GM21825 (cell line): ENCODE results near the gene RAB11FIP4.

ENCODE experiments used
- ATAC-seq: cut with Tn5 transposase; IDR thresholded peaks from one replicate; pipeline ENCODE4 v1.9.1; 2021; ENCODE audit warnings: mild to moderate bottlenecking, moderate library complexity; ENCODE audit not compliant: unreplicated experiment

RAB11FIP4 gene

DNA sequence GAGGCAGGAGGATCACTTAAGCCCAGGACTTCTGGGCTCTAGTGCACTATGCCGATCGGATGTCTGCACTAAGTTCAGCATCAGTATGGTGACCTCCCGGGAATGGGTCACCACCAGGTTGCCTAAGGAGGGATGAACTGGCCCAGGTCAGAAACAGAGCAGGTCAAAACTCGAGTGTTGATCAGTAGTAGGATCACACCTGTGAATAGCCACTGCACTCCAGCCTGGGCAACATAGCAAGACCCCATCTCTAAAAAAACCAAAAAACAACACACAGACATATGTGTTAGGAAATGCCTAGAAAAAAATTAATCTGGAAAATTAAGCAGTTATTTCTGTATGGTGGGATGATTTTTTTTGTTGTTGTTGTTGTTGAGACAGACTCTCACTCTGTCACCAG, 127.0 kb downstream of the RAB11FIP4 start:
- ATAC-seq, result no peak

- ATAC-seq, result no peak
Observed at GRCh38 chr17:31521632-31522283, 130.3 kb downstream of the RAB11FIP4 start.

GRCh38 chr17:31522284-31522931, 130.9 kb downstream of the RAB11FIP4 start:
- ATAC-seq, result no peak

- ATAC-seq, result no peak
Observed at GRCh38 chr17:31522987-31523495, 131.6 kb downstream of the RAB11FIP4 start.

DNA sequence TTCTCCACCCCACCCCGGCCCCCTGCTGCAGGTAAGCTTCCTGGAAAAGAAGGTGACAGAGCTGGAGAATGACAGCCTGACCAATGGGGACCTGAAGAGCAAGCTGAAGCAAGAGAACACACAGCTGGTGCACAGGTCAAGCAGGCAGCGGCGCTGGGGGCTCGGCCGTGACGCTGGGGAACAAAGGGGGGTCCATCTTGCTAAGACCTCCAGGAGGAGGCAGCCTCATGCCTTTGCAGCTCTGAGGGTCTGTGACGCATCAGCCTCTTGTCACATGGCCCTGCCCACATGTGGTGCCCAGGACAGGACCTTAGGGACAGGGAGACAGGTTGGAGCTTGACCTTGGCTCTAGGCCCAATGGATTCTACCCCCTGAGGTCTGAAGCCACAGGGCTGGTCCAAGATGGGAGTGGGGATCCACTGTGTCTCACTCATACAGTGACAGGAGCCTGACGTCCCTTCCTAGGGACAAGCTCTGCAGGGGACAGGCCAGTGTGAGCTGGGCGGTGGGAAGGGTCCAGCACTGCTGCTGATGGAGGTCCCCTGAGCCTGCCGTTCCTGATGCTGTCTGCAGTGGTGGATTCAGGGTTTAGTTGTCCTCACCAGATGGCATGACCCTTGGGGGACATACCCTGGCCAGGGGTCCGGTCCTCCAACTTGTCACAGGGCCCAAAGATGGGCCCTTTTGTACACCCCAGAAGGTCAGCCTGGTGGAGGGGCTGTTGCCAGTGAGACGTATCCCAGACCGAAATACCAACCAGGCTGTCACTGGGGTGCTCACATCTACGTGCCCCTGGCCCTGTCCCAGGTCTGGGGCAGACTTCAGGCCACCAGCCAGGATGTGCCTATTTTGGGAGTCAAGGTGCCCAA, 132.6 kb downstream of the RAB11FIP4 start:
- no peak for ATAC-seq

DNA sequence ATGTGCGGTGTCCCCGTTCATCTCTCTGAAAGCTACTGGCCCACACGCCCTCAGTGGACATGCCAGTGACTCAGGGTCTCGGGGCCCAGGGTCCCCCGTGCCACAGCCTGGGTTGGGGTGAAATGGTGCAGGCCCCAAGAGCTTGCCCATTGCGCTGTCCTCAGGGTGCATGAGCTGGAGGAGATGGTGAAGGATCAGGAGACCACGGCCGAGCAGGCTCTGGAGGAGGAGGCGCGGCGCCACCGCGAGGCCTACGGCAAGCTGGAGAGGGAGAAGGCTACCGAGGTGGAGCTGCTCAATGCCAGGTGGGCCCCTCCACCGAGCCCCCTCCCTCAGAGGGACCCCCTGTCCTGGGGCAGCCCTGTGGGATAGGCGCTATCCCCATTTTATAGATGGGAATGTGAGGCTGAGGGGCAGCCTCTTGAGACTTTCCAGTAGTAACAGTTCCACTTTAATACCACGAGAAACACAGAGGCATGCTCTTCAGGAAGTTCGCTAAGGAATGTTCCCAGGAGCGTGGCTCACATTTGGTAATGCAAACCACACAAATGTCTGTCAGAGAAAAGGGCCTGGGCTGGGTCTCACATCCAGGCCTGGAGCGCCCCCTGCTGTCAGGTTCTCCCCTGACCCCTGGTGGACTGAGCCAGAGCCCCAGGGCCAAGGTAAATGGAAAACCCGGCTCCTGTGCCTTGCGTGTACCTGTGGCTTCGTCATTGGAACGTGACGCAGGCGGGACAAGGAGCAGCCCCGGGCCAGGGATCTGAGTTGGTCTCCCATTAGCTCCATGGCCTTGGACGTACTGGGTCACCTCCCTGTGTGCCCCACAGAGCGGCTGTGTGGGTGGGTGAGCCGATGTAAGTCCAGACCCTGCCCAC, 133.7 kb downstream of the RAB11FIP4 start:
- no peak for ATAC-seq

DNA sequence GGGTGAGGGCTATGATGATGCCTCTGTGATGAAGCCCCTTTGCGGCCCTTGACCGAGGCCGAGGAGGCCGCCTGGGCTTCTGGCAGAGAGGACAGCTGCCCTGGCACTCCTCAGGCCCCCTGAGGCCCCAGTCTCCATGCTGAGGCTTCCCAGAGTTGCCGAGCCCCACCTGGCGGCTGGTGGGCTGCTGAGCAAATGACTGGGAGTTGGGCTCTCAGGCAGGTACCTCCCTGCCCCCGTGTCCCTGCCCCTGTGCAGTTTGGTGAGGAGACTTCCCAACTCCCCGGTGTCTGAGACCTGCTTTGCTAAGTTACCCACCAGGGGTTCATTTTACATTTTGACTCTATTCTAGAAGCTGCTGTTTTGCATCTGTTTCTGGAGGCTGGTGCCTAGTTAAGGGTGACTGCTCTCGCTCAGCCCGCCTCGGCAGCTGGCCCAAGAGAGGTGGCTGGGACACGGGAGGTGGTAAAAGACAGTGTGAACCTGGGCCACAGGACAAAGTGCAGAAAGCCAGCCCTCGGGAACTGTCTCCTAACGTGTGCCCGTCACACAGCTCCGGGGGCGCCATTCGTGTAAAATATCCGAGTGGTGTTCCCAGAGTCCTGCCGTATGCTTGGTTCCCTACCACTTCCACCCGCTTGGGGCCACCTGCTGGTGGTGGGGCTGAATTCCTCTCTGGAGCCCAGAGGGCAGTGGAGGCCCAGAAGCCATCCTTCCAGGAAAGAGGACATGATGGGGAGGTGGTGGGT, 134.5 kb downstream of the RAB11FIP4 start:
- ATAC-seq, result no peak

DNA sequence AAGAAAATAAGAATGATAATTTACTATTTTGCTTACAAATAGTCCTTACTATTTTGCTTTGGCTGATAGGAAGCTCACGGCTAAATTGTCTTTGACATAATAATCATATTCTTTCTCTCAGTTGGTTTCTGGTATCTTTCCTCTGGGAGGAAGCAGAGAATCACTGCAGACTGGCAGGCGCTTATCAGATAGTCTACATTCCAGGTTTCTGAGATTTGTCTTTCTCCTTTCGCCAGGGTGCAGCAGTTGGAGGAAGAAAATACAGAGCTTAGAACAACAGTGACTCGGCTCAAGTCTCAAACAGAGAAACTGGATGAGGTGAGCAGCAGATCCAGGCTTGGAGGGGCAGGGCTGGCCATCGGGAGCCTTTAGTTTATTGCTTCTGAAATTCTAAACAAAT, 136.1 kb downstream of the RAB11FIP4 start:
- no peak for ATAC-seq

DNA sequence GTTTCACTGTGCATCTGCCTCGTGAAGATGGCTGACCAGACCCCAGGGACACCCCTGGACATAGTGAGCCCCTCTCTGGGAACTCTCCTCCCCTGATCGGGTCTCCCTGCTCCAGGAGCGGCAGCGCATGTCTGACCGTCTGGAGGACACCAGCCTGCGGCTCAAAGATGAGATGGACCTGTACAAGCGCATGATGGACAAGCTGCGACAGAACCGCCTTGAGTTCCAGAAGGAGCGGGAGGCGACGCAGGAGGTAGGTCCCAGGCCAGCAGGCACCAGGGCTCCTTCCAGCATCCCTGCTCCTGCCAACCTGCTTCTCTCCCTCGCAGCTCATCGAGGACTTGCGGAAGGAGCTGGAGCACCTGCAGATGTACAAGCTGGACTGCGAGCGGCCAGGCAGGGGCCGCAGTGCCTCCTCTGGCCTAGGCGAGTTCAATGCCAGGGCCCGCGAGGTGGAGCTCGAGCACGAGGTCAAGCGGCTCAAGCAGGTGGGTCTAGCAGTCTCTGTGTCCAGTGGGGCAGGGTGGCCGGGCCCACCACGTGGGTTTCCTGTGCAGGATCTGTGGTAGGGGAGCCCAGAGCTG, 136.9 kb downstream of the RAB11FIP4 start:
- no peak for ATAC-seq

DNA sequence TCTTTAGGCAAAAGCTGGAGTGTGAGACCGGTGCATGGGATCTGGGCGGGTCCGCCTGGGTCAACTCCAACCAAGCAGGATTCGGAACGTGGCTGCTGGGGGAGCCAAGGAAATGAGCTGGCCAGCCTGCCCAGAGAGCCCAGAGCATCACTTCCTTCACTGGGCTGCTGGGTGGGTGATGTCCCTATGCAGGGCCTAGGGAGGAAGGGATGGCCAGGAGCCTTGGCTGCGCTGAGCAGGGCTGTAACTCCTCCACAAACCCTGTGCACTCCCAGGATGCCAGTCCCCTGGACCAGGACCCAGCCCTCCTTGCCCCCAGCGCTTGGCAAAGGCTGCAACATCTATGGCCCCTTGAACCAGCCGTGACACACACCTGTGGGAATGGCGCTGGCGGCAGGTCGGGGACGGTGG, 138.4 kb downstream of the RAB11FIP4 start:
- no peak for ATAC-seq

GRCh38 chr17:31530391-31530985, 139.0 kb downstream of the RAB11FIP4 start:
- ATAC-seq, result no peak

DNA sequence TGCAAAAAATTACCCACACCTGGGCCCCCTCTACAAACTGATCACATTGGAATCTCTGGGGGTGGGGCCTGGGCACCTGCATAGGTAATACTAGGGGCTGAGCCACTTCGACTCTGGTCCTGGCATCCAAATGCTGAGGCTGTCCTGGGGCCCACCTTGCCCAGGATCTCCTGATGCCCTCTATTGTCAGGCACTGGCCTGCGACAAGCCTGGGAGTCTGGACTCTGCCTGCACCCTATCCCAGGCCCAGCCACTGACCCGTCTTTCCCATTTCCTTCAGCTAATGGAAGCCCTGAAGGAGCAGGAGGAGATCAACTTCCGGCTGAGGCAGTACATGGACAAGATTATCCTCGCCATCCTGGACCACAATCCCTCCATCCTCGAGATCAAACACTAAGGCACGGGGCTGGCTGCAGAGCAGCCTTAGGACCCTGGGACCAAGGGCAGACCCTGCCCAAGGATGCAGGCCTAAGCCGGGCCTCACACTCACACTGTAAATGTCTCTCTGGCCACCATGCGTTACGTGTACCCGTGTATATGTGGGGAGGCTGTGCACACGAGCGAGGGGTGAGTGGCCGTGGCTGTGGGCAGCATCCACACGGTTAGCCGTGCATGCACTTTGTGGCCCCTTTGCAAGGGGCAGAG, 140.0 kb downstream of the RAB11FIP4 start:
- ATAC-seq, result no peak

GRCh38 chr17:31532081-31532480, 140.6 kb downstream of the RAB11FIP4 start:
- no peak for ATAC-seq

DNA sequence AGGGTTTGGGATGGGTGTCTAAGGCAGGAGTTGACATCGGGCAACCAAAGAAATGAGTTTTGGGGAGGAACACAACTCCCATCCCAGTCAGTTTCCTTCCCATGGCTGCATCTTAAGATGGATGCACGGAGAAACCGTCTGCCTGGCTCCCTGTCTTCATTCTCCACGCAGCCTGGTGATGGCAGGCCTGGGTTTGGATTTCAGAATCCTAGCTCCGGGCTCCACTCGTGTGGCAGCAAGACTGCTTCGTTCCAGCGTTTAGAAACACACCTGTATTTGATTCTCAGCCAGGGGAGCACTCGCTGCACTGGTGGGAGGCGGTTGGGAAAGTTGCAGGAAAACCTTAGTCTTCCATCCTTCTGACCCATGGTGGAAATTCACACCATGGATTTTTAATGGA, 141.1 kb downstream of the RAB11FIP4 start:
- no peak for ATAC-seq

DNA sequence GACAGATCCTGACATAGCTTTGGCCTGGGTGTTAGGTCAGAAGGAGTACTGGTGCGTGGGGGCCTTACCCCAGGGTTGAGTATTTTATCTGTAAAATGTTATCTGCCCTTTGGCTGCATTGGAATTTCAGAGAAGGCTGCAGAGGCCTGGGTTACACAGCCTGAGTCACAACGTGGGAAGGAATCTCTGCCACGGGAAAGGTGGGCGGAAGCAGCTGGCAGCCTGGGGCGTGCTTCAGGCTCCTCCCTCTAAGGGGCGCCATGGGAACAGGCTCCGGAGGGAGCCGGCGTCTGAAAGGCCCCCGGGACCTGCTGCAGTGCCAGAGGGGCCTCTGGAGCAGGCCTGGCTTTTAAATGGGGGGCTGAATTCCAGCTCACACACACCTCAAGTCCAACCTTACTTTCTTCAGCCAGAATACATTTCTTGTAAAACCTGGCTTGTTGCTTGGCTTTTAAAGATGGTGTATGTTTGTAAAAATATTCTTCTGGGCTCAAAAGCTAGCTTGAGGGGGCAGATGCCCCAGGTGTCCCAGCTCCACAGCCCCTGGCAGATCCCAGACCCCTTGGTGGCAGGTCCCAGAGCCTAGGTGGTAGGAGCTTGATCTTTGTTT, 142.2 kb downstream of the RAB11FIP4 start:
- ATAC-seq, result no peak

- no peak for ATAC-seq
Observed at GRCh38 chr17:31534223-31534888, 142.9 kb downstream of the RAB11FIP4 start.

GRCh38 chr17:31535581-31535981, 144.1 kb downstream of the RAB11FIP4 start:
- ATAC-seq, result peak; percentile 75

DNA sequence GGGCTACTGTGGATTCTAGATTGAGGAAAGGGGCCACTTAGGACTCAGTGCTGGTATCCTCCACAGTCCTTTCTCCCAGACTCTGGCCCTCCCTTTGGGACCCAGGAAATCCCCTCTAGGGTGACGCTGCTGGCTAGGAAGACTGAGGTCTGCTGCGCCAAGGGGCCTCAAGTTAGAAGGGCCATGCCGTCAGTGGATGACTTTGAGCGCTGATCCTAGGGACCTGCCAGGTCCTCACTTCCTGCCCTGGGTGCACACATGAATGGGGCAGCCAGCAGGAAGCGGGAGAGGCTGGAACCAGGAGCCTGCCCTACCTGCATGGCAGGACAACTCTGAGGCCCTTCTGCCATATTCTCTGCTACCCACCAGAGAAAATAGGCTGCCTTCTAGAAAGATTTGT, 145.0 kb downstream of the RAB11FIP4 start:
- no peak for ATAC-seq
